ENCODE measurements around the gene TPX2.

TPX2 gene

GRCh38 chr20:31803552-31804291 lies 64.6 kb downstream of the TPX2 start:
- H3K4me3 ChIP-seq (ENCODE audit: low read depth, low read length): no peak overlapping the region
- no peak for TF ChIP-seq CTCF (IDR thresholded peaks at IDR 0.05; ENCODE audit: low read depth, low read length)

DNA sequence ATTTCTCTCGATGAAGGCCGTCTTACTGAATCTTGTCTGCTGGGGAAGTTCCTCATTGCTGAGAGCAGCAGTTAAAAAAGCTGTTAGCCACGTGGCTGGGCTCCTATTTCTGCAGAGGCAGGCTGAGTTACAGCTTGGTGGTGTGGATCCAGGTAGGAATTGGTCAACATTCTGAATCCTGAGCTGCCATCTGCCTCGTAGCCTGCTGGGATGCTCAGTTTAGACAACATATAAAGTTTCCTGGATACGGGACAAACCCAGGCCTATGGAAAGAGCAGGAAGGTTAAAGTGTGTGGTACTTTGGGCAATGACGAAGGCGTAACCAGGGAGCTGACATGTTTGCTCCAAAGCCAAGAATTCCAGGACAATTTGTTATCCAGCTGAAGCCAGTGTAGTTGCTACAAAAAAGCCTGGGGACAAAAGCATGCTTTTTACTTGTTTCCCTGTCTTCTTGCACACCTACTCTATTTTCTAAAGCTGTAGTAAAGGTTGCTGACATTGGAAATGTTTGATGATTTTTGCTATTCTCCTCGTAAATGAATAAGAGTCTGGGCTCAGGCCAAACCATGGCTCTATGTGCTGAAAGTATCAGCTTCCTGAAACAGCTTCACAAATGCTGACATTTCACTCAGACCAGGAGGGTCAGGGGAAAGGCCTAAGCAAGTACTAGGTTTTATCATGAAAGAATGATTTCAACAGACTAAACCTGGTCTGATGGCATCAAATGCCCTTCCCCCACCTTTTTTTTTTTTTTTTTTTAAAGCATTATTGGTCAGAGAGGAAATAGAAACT lies 67.7 kb downstream of the TPX2 start:
- TF ChIP-seq CTCF (IDR thresholded peaks at IDR 0.05; ENCODE audit: low read depth, low read length): no peak
- no peak overlapping the region for H3K4me3 ChIP-seq (ENCODE audit: low read depth, low read length)

- TF ChIP-seq CTCF (IDR thresholded peaks at IDR 0.05; ENCODE audit: low read depth, low read length): no peak
- H3K4me3 ChIP-seq (ENCODE audit: low read depth, low read length): no peak overlapping the region
Observed at GRCh38 chr20:31808481-31808880, 69.4 kb downstream of the TPX2 start.

DNA sequence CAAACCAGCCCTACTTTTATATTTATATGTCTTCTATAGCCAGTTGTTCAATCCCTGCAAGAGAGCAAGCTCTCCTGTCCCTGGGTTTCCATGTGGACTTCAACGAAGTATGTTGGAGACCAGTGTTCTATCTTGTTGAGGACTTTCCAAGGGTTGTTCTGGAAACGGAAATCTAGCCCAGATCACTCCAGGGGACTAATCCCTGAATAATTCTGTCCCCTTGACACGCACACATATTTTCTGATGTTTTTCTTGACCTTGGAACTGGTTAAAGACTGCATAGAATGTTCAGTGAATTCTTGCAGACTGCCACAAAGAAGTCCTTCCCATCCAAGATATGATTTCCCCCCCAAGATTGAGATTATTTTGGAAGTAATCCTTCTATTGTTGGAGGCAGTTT lies 70.6 kb downstream of the TPX2 start:
- TF ChIP-seq CTCF (IDR thresholded peaks at IDR 0.05; ENCODE audit: low read depth, low read length): no peak
- H3K4me3 ChIP-seq (ENCODE audit: low read depth, low read length): no peak overlapping the region

GRCh38 chr20:31811198-31811597 lies 72.1 kb downstream of the TPX2 start:
- TF ChIP-seq CTCF (IDR thresholded peaks at IDR 0.05; ENCODE audit: low read depth, low read length): no peak
- no peak overlapping the region for H3K4me3 ChIP-seq (ENCODE audit: low read depth, low read length)

DNA sequence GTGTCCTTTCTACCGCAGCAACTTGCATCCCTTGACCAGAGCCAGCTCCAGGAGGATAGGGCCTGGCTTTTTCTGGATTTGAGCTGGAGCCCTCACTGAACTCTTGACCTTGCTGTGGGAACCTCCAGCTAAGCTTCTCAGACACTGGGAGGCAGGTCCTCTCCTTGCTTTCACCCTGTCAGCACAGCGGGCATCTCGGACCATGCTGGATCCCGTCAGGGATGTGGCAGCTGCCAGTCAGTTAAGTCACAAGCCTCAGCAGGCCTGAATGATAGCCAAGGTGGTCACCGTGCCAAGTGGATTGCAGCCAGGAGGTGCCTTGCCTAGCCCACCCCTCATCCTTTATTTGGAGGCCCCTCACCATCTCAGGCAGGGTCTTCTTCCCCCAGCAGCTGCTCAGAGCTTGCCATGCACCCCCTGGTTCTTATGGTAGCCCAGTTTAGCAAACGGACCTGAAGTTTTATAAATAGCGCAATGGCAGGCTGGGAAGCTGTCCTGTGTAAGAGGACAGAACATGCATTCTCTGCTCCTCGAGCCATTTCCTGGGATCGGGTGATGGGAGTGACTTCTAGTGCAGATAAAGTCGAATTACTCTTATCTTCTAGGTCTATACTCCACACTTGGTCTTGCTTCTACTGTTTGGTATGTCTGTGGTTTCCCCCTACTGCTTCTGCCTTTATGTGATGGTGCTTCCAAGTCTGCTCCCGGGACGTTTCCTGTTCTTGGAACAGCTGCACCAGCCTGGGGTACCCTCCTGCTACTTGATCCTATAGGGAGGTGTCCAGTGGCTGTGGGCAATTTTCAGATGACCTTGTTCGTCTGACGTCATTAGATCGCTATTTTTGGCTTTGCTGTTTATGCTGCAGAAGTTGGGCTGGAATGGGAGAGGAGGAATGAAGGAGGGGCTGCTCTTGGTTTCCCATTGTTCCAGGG lies 73.0 kb downstream of the TPX2 start:
- H3K4me3 ChIP-seq (ENCODE audit: low read depth, low read length): no peak overlapping the region
- no peak for TF ChIP-seq CTCF (IDR thresholded peaks at IDR 0.05; ENCODE audit: low read depth, low read length)
